DND-41 (cell line): Measurements from ENCODE around the gene SGPL1.

ENCODE experiments used
- EZH2 ChIP-seq: IDR thresholded peaks from 3 replicates; pipeline ENCODE4 v1.6.1; 2012; ENCODE audit warnings: borderline replicate concordance, low read depth, mild to moderate bottlenecking, moderate library complexity, low read length, inconsistent platforms; ENCODE audit not compliant: severe bottlenecking
- TF ChIP-seq, protein P1 (sequence below): IDR thresholded peaks from 2 replicates; pipeline ENCODE4 v1.5.1; 2012; ENCODE audit warnings: borderline replicate concordance, low read length, moderate library complexity, mild to moderate bottlenecking; ENCODE audit not compliant: poor library complexity, severe bottlenecking; ENCODE audit errors: extremely low read depth

DNA sequence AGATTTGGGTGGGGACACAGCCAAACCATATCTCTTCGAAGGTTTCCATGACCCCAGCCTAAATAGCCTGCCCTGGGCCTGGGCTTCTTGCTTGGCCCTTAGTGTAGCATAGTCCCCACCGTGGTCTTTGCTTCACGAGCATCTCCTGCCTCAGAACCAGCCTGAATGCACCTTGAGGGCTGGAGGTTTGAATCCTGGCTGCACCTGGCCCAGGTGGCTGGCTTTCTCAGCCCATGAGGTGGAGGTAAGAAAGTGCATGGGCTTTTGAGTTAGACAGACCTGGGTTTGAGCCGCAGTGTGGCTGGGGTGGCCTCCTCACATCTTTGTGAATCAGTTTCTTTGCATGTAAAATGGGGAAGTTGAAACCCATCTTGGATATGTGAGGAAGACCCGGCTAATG lies 96.8 kb downstream of the SGPL1 start:
- TF ChIP-seq, protein P1, sequence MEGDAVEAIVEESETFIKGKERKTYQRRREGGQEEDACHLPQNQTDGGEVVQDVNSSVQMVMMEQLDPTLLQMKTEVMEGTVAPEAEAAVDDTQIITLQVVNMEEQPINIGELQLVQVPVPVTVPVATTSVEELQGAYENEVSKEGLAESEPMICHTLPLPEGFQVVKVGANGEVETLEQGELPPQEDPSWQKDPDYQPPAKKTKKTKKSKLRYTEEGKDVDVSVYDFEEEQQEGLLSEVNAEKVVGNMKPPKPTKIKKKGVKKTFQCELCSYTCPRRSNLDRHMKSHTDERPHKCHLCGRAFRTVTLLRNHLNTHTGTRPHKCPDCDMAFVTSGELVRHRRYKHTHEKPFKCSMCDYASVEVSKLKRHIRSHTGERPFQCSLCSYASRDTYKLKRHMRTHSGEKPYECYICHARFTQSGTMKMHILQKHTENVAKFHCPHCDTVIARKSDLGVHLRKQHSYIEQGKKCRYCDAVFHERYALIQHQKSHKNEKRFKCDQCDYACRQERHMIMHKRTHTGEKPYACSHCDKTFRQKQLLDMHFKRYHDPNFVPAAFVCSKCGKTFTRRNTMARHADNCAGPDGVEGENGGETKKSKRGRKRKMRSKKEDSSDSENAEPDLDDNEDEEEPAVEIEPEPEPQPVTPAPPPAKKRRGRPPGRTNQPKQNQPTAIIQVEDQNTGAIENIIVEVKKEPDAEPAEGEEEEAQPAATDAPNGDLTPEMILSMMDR: no peak
- TF ChIP-seq EZH2: no peak
